HEK293 (cell line): ENCODE data around the gene ERCC1.
A peak's percentile ranks its signal among the peaks of the same experiment; 100 is the strongest.

Experiments used
- HOXA7 ChIP-seq: sonication (generic); formaldehyde crosslinking; IDR thresholded peaks from 2 replicates; pipeline ENCODE4 v1.8.1; 2022; ENCODE audit warnings: missing genetic modification reagents, borderline replicate concordance
- OVOL3 ChIP-seq: fragments of 450-650 bp; formaldehyde crosslinking; IDR thresholded peaks from 2 replicates; pipeline ENCODE4 v1.5.1; 2016; ENCODE audit warnings: missing biosample characterization, missing genetic modification characterization
- PRDM1 ChIP-seq: fragments of 450-650 bp; formaldehyde crosslinking; IDR thresholded peaks from 2 replicates; pipeline ENCODE4; 2016; ENCODE audit warnings: missing biosample characterization, missing genetic modification characterization
- RBAK ChIP-seq: fragments of 450-650 bp; formaldehyde crosslinking; IDR thresholded peaks from 2 replicates; pipeline ENCODE4 v1.5.1; 2016; ENCODE audit warnings: missing biosample characterization, missing genetic modification characterization
- REPIN1 ChIP-seq: fragments of 450-650 bp; formaldehyde crosslinking; IDR thresholded peaks from 2 replicates; pipeline ENCODE4 v1.5.1; 2017; ENCODE audit warnings: missing biosample characterization, missing genetic modification characterization, low read depth
- SALL2 ChIP-seq: fragments of 450-650 bp; formaldehyde crosslinking; IDR thresholded peaks from 2 replicates; pipeline ENCODE4 v1.5.0; 2017; ENCODE audit warnings: missing biosample characterization, mild to moderate bottlenecking, missing genetic modification characterization, borderline replicate concordance
- SCRT2 ChIP-seq: fragments of 450-650 bp; formaldehyde crosslinking; IDR thresholded peaks from 2 replicates; pipeline ENCODE4 v1.5.1; 2016; ENCODE audit warnings: missing biosample characterization, missing genetic modification characterization
- SETDB1 ChIP-seq: IDR thresholded peaks from one replicate; pipeline ENCODE4 v1.6.1; 2017; ENCODE audit warnings: mild to moderate bottlenecking, low read length, moderate library complexity, mixed read lengths; ENCODE audit not compliant: insufficient read length
- YY1 ChIP-seq: fragments of 450-650 bp; formaldehyde crosslinking; IDR thresholded peaks from 2 replicates; pipeline ENCODE4 v1.5.1; 2018; ENCODE audit warnings: missing biosample characterization, missing genetic modification characterization
- ZEB2 ChIP-seq: fragments of 450-650 bp; formaldehyde crosslinking; IDR thresholded peaks from 2 replicates; pipeline ENCODE4 v1.5.1; 2016; ENCODE audit warnings: missing biosample characterization, missing genetic modification characterization
- ZFP41 ChIP-seq: fragments of 450-650 bp; formaldehyde crosslinking; IDR thresholded peaks from 2 replicates; pipeline ENCODE4 v1.5.1; 2016; ENCODE audit warnings: missing biosample characterization, missing genetic modification characterization, borderline replicate concordance
- ZFP69B ChIP-seq: fragments of 450-650 bp; formaldehyde crosslinking; IDR thresholded peaks from 2 replicates; pipeline ENCODE4 v1.5.1; 2016; ENCODE audit warnings: missing biosample characterization, missing genetic modification characterization
- ZNF112 ChIP-seq: fragments of 450-650 bp; formaldehyde crosslinking; IDR thresholded peaks from 2 replicates; pipeline ENCODE4 v1.5.0; 2017; ENCODE audit warnings: missing biosample characterization, missing genetic modification characterization
- ZNF132 ChIP-seq: fragments of 450-650 bp; formaldehyde crosslinking; IDR thresholded peaks from 2 replicates; pipeline ENCODE4 v1.5.1; 2017; ENCODE audit warnings: missing biosample characterization, missing genetic modification characterization, borderline replicate concordance
- ZNF140 ChIP-seq: fragments of 450-650 bp; formaldehyde crosslinking; IDR thresholded peaks from 2 replicates; pipeline ENCODE4 v1.5.1; 2016; ENCODE audit warnings: missing biosample characterization, missing genetic modification characterization
- ZNF146 ChIP-seq: fragments of 450-650 bp; formaldehyde crosslinking; IDR thresholded peaks from 2 replicates; pipeline ENCODE4 v1.5.1; 2016; ENCODE audit warnings: missing biosample characterization, missing genetic modification characterization
- ZNF174 ChIP-seq: fragments of 450-650 bp; formaldehyde crosslinking; IDR thresholded peaks from 2 replicates; pipeline ENCODE4 v1.5.0; 2017; ENCODE audit warnings: missing biosample characterization, mild to moderate bottlenecking, missing genetic modification characterization
- ZNF214 ChIP-seq: fragments of 450-650 bp; formaldehyde crosslinking; IDR thresholded peaks from 2 replicates; pipeline ENCODE4 v1.5.1; 2017; ENCODE audit warnings: missing biosample characterization, mild to moderate bottlenecking, missing genetic modification characterization, borderline replicate concordance
- ZNF223 ChIP-seq: fragments of 450-650 bp; formaldehyde crosslinking; IDR thresholded peaks from 2 replicates; pipeline ENCODE4 v1.5.1; 2016; ENCODE audit warnings: missing biosample characterization, missing genetic modification characterization
- ZNF350 ChIP-seq: fragments of 450-650 bp; formaldehyde crosslinking; IDR thresholded peaks from 2 replicates; pipeline ENCODE4 v1.5.0; 2017; ENCODE audit warnings: missing biosample characterization, mild to moderate bottlenecking, missing genetic modification characterization
- ZNF391 ChIP-seq: fragments of 450-650 bp; formaldehyde crosslinking; IDR thresholded peaks from 2 replicates; pipeline ENCODE4 v1.5.1; 2016; ENCODE audit warnings: low read depth, missing biosample characterization, missing genetic modification characterization, borderline replicate concordance
- ZNF521 ChIP-seq: fragments of 450-650 bp; formaldehyde crosslinking; IDR thresholded peaks from 2 replicates; pipeline ENCODE4 v1.5.1; 2017; ENCODE audit warnings: missing biosample characterization, mild to moderate bottlenecking, missing genetic modification characterization
- ZNF600 ChIP-seq: fragments of 450-650 bp; formaldehyde crosslinking; IDR thresholded peaks from 2 replicates; pipeline ENCODE4 v1.5.1; 2016; ENCODE audit warnings: missing biosample characterization, missing genetic modification characterization
- ZNF707 ChIP-seq: fragments of 450-650 bp; formaldehyde crosslinking; IDR thresholded peaks from 2 replicates; pipeline ENCODE4 v1.5.1; 2016; ENCODE audit warnings: missing biosample characterization, missing genetic modification characterization
- ZNF76 ChIP-seq: fragments of 450-650 bp; formaldehyde crosslinking; IDR thresholded peaks from 2 replicates; pipeline ENCODE4; 2016; ENCODE audit warnings: low read depth, missing biosample characterization, missing genetic modification characterization, borderline replicate concordance
- ZXDB ChIP-seq: fragments of 450-650 bp; formaldehyde crosslinking; IDR thresholded peaks from 2 replicates; pipeline ENCODE4 v1.5.1; 2016; ENCODE audit warnings: missing biosample characterization, missing genetic modification characterization
- TF ChIP-seq, protein P1 (sequence below): fragments of 450-650 bp; formaldehyde crosslinking; optimal IDR thresholded peaks from 2 replicates; pipeline ENCODE3; 2016; ENCODE audit warnings: missing biosample characterization, mild to moderate bottlenecking, missing genetic modification characterization
- TF ChIP-seq, protein P2 (sequence below): fragments of 450-650 bp; formaldehyde crosslinking; IDR thresholded peaks from 2 replicates; pipeline ENCODE4 v1.5.1; 2016; ENCODE audit warnings: missing biosample characterization, missing genetic modification characterization, low read depth
- TF ChIP-seq, protein P3 (sequence below): fragments of 450-650 bp; formaldehyde crosslinking; IDR thresholded peaks from 2 replicates; pipeline ENCODE4 v1.5.1; 2016; ENCODE audit warnings: missing biosample characterization, missing genetic modification characterization
- TF ChIP-seq, protein P4 (sequence below): fragments of 450-650 bp; formaldehyde crosslinking; IDR thresholded peaks from 2 replicates; pipeline ENCODE4 v1.5.1; 2017; ENCODE audit warnings: missing biosample characterization, missing genetic modification characterization
- TF ChIP-seq, protein P5 (sequence below): fragments of 450-650 bp; formaldehyde crosslinking; IDR thresholded peaks from 2 replicates; pipeline ENCODE4; 2016; ENCODE audit warnings: missing biosample characterization, missing genetic modification characterization
- TF ChIP-seq, protein P6 (sequence below): fragments of 450-650 bp; formaldehyde crosslinking; IDR thresholded peaks from 2 replicates; pipeline ENCODE4 v1.5.1; 2016; ENCODE audit warnings: missing biosample characterization, missing genetic modification characterization

Gene ERCC1

DNA sequence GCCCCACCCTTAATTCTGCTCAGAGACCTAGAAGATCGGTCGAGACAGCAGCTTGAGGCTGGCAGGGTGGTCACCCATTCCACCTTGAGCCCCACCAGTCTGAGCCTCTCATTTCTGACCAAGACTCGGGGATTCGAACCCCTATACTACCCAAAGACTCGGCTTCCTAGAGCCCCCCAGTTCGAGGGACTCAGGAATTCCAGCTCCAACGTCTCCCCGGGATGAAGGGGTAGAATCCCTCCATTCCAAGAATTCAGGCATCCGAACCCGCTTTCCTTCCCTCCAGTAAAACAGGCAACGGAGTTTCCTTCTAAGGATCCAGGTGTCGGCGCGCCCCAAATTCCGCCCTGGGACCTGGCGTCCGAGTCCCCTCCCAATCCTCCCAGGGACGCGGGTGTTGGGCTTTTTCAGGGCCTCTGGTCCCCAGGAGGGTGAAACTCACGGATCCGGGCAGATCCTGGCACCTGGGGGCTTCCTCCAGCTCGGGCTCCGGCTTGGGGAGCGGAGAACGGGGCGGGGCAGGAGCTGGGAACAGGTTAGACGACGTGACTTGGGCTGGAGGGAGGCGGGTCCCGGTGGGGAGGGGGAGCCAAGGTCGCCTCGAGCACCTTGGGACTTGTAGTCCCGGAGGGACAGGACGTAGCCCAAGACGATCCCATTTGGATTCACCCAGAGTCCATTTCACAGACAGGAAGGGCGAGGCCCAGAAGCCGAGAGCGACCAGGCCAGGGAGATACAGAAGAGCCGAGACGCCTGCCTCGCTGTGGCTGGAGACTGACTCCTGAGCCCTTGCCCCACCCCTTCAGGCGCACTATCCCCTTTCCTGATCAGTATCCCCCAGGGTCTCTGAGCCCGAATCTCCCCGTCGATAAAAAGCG is 18.9 kb downstream of the ERCC1 start, which contains the start of gene PPP1R13L (continued):
- TF ChIP-seq, protein P1, sequence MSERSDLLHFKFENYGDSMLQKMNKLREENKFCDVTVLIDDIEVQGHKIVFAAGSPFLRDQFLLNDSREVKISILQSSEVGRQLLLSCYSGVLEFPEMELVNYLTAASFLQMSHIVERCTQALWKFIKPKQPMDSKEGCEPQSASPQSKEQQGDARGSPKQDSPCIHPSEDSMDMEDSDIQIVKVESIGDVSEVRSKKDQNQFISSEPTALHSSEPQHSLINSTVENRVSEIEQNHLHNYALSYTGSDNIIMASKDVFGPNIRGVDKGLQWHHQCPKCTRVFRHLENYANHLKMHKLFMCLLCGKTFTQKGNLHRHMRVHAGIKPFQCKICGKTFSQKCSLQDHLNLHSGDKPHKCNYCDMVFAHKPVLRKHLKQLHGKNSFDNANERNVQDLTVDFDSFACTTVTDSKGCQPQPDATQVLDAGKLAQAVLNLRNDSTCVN = peak; percentile 21
- TF ChIP-seq SALL2 (tag by site-specific recombination) (no peak), REPIN1 (tag by site-specific recombination) (no peak), RBAK (tag by site-specific recombination) (no peak), ZNF521 (tag by site-specific recombination) (no peak), ZNF223 (no peak), ZNF350 (tag by site-specific recombination) (no peak), ZNF146 (no peak), ZNF214 (tag by site-specific recombination) (no peak), ZXDB (no peak; the same call in 1 of the 2 replicates), YY1 (tag by site-specific recombination) (0 out of 2 replicates have a peak, but pooled peaks have one; percentile 42), HOXA7 (CRISPR knock-in tag) (no peak), ZEB2 (tag by site-specific recombination) (no peak), ZNF707 (no peak), ZFP69B (0 out of 2 replicates have a peak, but pooled peaks have one; percentile 23), OVOL3 (tag by site-specific recombination) (no peak), ZNF132 (tag by site-specific recombination) (no peak), ZFP41 (no peak), ZNF140 (tag by site-specific recombination) (no peak), ZNF174 (no peak), ZNF600 (tag by site-specific recombination) (0 out of 2 replicates have a peak, but pooled peaks have one; percentile 12), ZNF76 (tag by site-specific recombination) (no peak), ZNF391 (tag by site-specific recombination) (no peak), SCRT2 (tag by site-specific recombination) (peak; percentile 53), SETDB1 (no peak), PRDM1 (tag by site-specific recombination) (no peak), ZNF112 (no peak)
- TF ChIP-seq, protein P2, sequence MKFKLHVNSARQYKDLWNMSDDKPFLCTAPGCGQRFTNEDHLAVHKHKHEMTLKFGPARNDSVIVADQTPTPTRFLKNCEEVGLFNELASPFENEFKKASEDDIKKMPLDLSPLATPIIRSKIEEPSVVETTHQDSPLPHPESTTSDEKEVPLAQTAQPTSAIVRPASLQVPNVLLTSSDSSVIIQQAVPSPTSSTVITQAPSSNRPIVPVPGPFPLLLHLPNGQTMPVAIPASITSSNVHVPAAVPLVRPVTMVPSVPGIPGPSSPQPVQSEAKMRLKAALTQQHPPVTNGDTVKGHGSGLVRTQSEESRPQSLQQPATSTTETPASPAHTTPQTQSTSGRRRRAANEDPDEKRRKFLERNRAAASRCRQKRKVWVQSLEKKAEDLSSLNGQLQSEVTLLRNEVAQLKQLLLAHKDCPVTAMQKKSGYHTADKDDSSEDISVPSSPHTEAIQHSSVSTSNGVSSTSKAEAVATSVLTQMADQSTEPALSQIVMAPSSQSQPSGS (tag by site-specific recombination) = no peak
- TF ChIP-seq, protein P3, sequence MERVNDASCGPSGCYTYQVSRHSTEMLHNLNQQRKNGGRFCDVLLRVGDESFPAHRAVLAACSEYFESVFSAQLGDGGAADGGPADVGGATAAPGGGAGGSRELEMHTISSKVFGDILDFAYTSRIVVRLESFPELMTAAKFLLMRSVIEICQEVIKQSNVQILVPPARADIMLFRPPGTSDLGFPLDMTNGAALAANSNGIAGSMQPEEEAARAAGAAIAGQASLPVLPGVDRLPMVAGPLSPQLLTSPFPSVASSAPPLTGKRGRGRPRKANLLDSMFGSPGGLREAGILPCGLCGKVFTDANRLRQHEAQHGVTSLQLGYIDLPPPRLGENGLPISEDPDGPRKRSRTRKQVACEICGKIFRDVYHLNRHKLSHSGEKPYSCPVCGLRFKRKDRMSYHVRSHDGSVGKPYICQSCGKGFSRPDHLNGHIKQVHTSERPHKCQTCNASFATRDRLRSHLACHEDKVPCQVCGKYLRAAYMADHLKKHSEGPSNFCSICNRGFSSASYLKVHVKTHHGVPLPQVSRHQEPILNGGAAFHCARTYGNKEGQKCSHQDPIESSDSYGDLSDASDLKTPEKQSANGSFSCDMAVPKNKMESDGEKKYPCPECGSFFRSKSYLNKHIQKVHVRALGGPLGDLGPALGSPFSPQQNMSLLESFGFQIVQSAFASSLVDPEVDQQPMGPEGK (tag by site-specific recombination) = no peak
- TF ChIP-seq, protein P4, sequence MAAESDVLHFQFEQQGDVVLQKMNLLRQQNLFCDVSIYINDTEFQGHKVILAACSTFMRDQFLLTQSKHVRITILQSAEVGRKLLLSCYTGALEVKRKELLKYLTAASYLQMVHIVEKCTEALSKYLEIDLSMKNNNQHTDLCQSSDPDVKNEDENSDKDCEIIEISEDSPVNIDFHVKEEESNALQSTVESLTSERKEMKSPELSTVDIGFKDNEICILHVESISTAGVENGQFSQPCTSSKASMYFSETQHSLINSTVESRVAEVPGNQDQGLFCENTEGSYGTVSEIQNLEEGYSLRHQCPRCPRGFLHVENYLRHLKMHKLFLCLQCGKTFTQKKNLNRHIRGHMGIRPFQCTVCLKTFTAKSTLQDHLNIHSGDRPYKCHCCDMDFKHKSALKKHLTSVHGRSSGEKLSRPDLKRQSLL (tag by site-specific recombination) = peak; percentile 9; the same call in 1 of the 2 replicates
- TF ChIP-seq, protein P5, sequence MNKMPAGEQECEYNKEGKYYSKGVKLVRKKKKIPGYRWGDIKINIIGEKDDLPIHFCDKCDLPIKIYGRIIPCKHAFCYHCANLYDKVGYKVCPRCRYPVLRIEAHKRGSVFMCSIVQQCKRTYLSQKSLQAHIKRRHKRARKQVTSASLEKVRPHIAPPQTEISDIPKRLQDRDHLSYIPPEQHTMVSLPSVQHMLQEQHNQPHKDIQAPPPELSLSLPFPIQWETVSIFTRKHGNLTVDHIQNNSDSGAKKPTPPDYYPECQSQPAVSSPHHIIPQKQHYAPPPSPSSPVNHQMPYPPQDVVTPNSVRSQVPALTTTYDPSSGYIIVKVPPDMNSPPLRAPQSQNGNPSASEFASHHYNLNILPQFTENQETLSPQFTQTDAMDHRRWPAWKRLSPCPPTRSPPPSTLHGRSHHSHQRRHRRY (tag by site-specific recombination) = no peak
- TF ChIP-seq, protein P6, sequence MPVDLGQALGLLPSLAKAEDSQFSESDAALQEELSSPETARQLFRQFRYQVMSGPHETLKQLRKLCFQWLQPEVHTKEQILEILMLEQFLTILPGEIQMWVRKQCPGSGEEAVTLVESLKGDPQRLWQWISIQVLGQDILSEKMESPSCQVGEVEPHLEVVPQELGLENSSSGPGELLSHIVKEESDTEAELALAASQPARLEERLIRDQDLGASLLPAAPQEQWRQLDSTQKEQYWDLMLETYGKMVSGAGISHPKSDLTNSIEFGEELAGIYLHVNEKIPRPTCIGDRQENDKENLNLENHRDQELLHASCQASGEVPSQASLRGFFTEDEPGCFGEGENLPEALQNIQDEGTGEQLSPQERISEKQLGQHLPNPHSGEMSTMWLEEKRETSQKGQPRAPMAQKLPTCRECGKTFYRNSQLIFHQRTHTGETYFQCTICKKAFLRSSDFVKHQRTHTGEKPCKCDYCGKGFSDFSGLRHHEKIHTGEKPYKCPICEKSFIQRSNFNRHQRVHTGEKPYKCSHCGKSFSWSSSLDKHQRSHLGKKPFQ (tag by site-specific recombination) = no peak
